Measurements from ENCODE around the gene TLE1.

- TF ChIP-seq MAX (IDR thresholded peaks at IDR 0.05; ENCODE audit: low read depth, low read length) (no peak), USF1 (IDR thresholded peaks at IDR 0.05; ENCODE audit: borderline replicate concordance, extremely low read length, insufficient read depth, low read depth, low read length) (no peak), CTCF (IDR thresholded peaks at IDR 0.05 in 2 of 3, conservative IDR thresholded peaks at IDR 0.05 in 1 of 3; ENCODE audit: control insufficient read depth in 2 of 3, extremely low read depth in 1 of 3, insufficient read depth in 1 of 3, low read depth in 3 of 3, low read length in 3 of 3) (no peak), BCL11A (IDR thresholded peaks at IDR 0.05; ENCODE audit: low read depth, low read length) (no peak), PBX3 (IDR thresholded peaks at IDR 0.05; ENCODE audit: insufficient replicate concordance, low read depth, low read length) (no peak), MYC (IDR thresholded peaks at IDR 0.05; ENCODE audit: insufficient read depth, insufficient read length, insufficient replicate concordance, low read length, severe bottlenecking) (no peak), TCF7 (IDR thresholded peaks at IDR 0.05; ENCODE audit: borderline replicate concordance) (no peak), YY1 (IDR thresholded peaks at IDR 0.05; ENCODE audit: low read depth, low read length) (no peak), IKZF2 (IDR thresholded peaks at IDR 0.05) (no peak), ATF2 (IDR thresholded peaks at IDR 0.05; ENCODE audit: low read length) (no peak)
These were observed 6.1 kb downstream of the TLE1 start for GRCh38 chr9:81683238-81683637.

Measured in GM12878 (cell line).